CD4-positive, alpha-beta T cell (primary cell): ENCODE results near the gene TSKS. TPM values are rescaled to one million over a fixed set of nuclear protein-coding genes. Genes with fewer than 3 reads are reported as not detected.

Experiments
- ATAC-seq: fragments of 200-7000 bp; cut with Tn5 transposase; one replicate; pipeline ENCODE4 v1.10.0; 2022; ENCODE audit warnings: mild to moderate bottlenecking; ENCODE audit not compliant: poor library complexity
- CTCF ChIA-PET: fragments of 350-600 bp; sonication (Branson Sonifier 250); formaldehyde crosslinking; loops from one replicate; lab custom pipeline; 2021; ENCODE audit warnings: antibody characterized with exemption, inconsistent platforms; lab: Charles Lee
- POLR2A ChIA-PET: fragments of 350-600 bp; sonication (Branson Sonifier 250); formaldehyde crosslinking; loops from one replicate; lab custom pipeline; 2021; ENCODE audit warnings: antibody characterized with exemption, inconsistent platforms; lab: Charles Lee
- DNase-seq, 14 experiments: peaks; one replicate each; pipeline ENCODE4 v3.0.0-alpha.2; 2013 to 2020; ENCODE audit warnings: mixed read lengths in 2 of 14
- H3K27ac ChIP-seq, 2 donors: one replicate each; pipeline versions ENCODE4 v1.5.1 to v1.7.0; 2013; ENCODE audit warnings: low read length in 2 of 2, low read depth in 1 of 2, mild to moderate bottlenecking in 1 of 2
- H3K27me3 ChIP-seq, 2 experiments: 1 replicate in 1 of 2; 2 replicates in 1 of 2; pipeline versions ENCODE4 v1.6.1 to v1.7.0; 2013; ENCODE audit warnings: low read length in 2 of 2, control low read depth in 1 of 2, mild to moderate bottlenecking in 1 of 2, moderate library complexity in 1 of 2; ENCODE audit not compliant: insufficient read depth in 2 of 2, control insufficient read depth in 1 of 2
- H3K36me3 ChIP-seq: one replicate; pipeline ENCODE4 v1.6.1; 2013; ENCODE audit warnings: low read length, control low read depth; ENCODE audit not compliant: insufficient read depth
- H3K4me1 ChIP-seq: one replicate; pipeline ENCODE4 v1.6.1; 2013; ENCODE audit warnings: low read length, control low read depth; ENCODE audit not compliant: insufficient read depth
- H3K4me3 ChIP-seq: one replicate; pipeline ENCODE4 v1.5.1; 2013; ENCODE audit warnings: mild to moderate bottlenecking, low read length, moderate library complexity
- H3K9me3 ChIP-seq, 2 experiments: 1 replicate in 1 of 2; 2 replicates in 1 of 2; pipeline versions ENCODE4 v1.6.1 to v1.7.0; 2013; ENCODE audit warnings: low read length in 2 of 2, mild to moderate bottlenecking in 2 of 2, control low read depth in 1 of 2, moderate library complexity in 1 of 2; ENCODE audit not compliant: control insufficient read depth in 1 of 2, insufficient read depth in 1 of 2
- H3K27ac Mint-ChIP-seq: one replicate; pipeline ENCODE4 v1.8.0; 2020; ENCODE audit warnings: mixed read lengths
- H3K27me3 Mint-ChIP-seq: one replicate; pipeline ENCODE4 v1.8.0; 2021; ENCODE audit warnings: mixed read lengths
- H3K36me3 Mint-ChIP-seq: one replicate; pipeline ENCODE4 v1.8.0; 2021; ENCODE audit warnings: low read depth, mixed read lengths
- H3K4me1 Mint-ChIP-seq: one replicate; pipeline ENCODE4 v1.8.0; 2021; ENCODE audit warnings: low read depth, mixed read lengths
- H3K4me3 Mint-ChIP-seq: one replicate; pipeline ENCODE4 v1.8.0; 2020; ENCODE audit warnings: mild to moderate bottlenecking, mixed read lengths
- H3K9me3 Mint-ChIP-seq: one replicate; pipeline ENCODE4 v1.8.0; 2020; ENCODE audit warnings: mixed read lengths
- CTCF ChIP-seq: fragments of 200-600 bp; IDR thresholded peaks from one replicate; pipeline ENCODE4 v1.8.0; 2022; ENCODE audit warnings: antibody characterized with exemption, mild to moderate bottlenecking
- intact Hi-C, 2 experiments: fragments of 100-400 bp; cut with DNase I in 1 of 2; cut with micrococcal nuclease in 1 of 2; formaldehyde crosslinking; loops; one replicate each; pipeline versions ENCODE4 v1.15.1 to v1.9.0; 2023 to 2025; cut with DNase I, micrococcal nuclease
- total RNA-seq, 174 experiments: library from RNA in 2 of 174; stranded (reverse) in 2 of 174; gene quantifications; one replicate each; pipeline ENCODE4 v1.2.3 and lab custom pipeline; 2021 to 2026

Gene TSKS
- total RNA-seq, 2 experiments from 2014 or later: 2.1 to 2.9 TPM

GRCh38 chr19:49696115-49696514 is 67.0 kb downstream of the TSKS start:
- peaks cover 6 to 9% of the 10 kb centered on the region in 2 experiments for H3K27me3 ChIP-seq
- H3K27me3 Mint-ChIP-seq: peaks cover 19% of the 10 kb centered on the region
- TF ChIP-seq CTCF: no peak
- H3K9me3 ChIP-seq: peaks cover 0 to 2% of the 10 kb centered on the region in 2 experiments
- no peak overlapping the region for H3K4me3 ChIP-seq
- no peak overlapping the region for H3K4me3 Mint-ChIP-seq
- DNase-seq: no peak
- H3K4me1 ChIP-seq: peaks cover 10% of the 10 kb centered on the region
- ChIA-PET CTCF (no interaction called here), POLR2A (no interaction called here)
- no peaks in the 10 kb centered on the region for H3K36me3 Mint-ChIP-seq
- H3K27ac Mint-ChIP-seq: no peak overlapping the region
- intact Hi-C loops: no loop called here
- no peaks in the 10 kb centered on the region for H3K9me3 Mint-ChIP-seq
- ATAC-seq: no peak
- H3K27ac ChIP-seq: no peak overlapping the region
- H3K36me3 ChIP-seq: no peaks in the 10 kb centered on the region
- H3K4me1 Mint-ChIP-seq: peaks cover 5% of the 10 kb centered on the region

GRCh38 chr19:49692147-49692506 is 71.0 kb downstream of the TSKS start:
- ChIA-PET CTCF (no interaction called here), POLR2A (no interaction called here)
- Mint-ChIP-seq H3K27ac (no peak overlapping the region), H3K4me1 (peaks cover 21% of the 10 kb centered on the region), H3K27me3 (peaks cover 25% of the 10 kb centered on the region), H3K36me3 (peaks cover 19% of the 10 kb centered on the region), H3K9me3 (no peaks in the 10 kb centered on the region), H3K4me3 (no peak overlapping the region)
- H3K36me3 ChIP-seq: peaks cover 3% of the 10 kb centered on the region
- no peak overlapping the region for H3K27ac ChIP-seq
- peaks cover 0 to 5% of the 10 kb centered on the region in 2 experiments for H3K9me3 ChIP-seq
- no peak for ATAC-seq
- no peak overlapping the region for H3K4me3 ChIP-seq
- DNase-seq: peak in 1 of 14 experiments; percentile 20
- no peak for TF ChIP-seq CTCF
- H3K4me1 ChIP-seq: peaks cover 30% of the 10 kb centered on the region
- intact Hi-C loops: no loop called here
- peaks cover 14 to 15% of the 10 kb centered on the region in 2 experiments for H3K27me3 ChIP-seq

GRCh38 chr19:49691243-49692146 is 71.6 kb downstream of the TSKS start:
- DNase-seq (peak in 6 of 14 experiments; percentile 26 to 68 (median 53)), ATAC-seq (peak; percentile 24)
- POLR2A ChIA-PET: interaction anchor here (1.5 to 2.0 kb wide), 3 partner anchors 15 to 75 kb away, joined by 5 to 6 read pairs (median 6); partner anchors contain the start of gene AP2A1
- H3K36me3 ChIP-seq: peaks cover 3% of the 10 kb centered on the region
- no peak overlapping the region for H3K27ac Mint-ChIP-seq
- H3K4me3 Mint-ChIP-seq: peak overlapping the region; percentile 85
- peaks cover 30% of the 10 kb centered on the region for H3K4me1 ChIP-seq
- peaks cover 21% of the 10 kb centered on the region for H3K4me1 Mint-ChIP-seq
- TF ChIP-seq CTCF: no peak
- intact Hi-C loops: no loop called here
- peaks cover 14 to 15% of the 10 kb centered on the region in 2 experiments for H3K27me3 ChIP-seq
- CTCF ChIA-PET: interaction anchor here (1.2 kb wide), 1 partner anchor 11 kb away, joined by 3 read pairs; no protein-coding TSS in a partner anchor
- H3K27ac ChIP-seq: no peak overlapping the region
- H3K36me3 Mint-ChIP-seq: peaks cover 19% of the 10 kb centered on the region
- peaks cover 0 to 5% of the 10 kb centered on the region in 2 experiments for H3K9me3 ChIP-seq
- no peaks in the 10 kb centered on the region for H3K9me3 Mint-ChIP-seq
- peak overlapping the region; percentile 56 for H3K4me3 ChIP-seq
- H3K27me3 Mint-ChIP-seq: peaks cover 25% of the 10 kb centered on the region
